Endothelial cell of umbilical vein (primary cell): ENCODE measurements around the gene TBC1D5. TPM values are rescaled to one million over a fixed set of nuclear protein-coding genes. Genes with fewer than 3 reads are reported as not detected.

Source experiments
- BruUV-seq: library from RNA; stranded (reverse); fragments of 400-500 nt; replicated peaks from 2 replicates; lab custom pipeline; 2021; lab: Mats Ljungman, UMichigan
- CTCF ChIA-PET: fragments of 300-600, 350-600 bp; sonication (Branson Sonifier 250); formaldehyde crosslinking; loops from one replicate; lab custom pipeline; 2021; ENCODE audit warnings: antibody characterized with exemption, inconsistent platforms; lab: Charles Lee
- POLR2A ChIA-PET: fragments of 300-600, 350-600 bp; sonication (Branson Sonifier 250); formaldehyde crosslinking; loops from one replicate; lab custom pipeline; 2021; ENCODE audit warnings: antibody characterized with exemption, inconsistent platforms; lab: Charles Lee
- DNase-seq: peaks from one replicate; pipeline ENCODE4 v3.0.0-alpha.2; 2011; ENCODE audit warnings: low read depth, low spot score
- FAIRE-seq: peaks from 2 replicates; lab custom pipeline; 2011; peaks lifted over from hg19 to GRCh38; lab: Jason Lieb, UNC
- H2AFZ ChIP-seq: 2 replicates; pipeline ENCODE4 v1.6.0; 2012; ENCODE audit warnings: low read depth, low read length, control low read depth, inconsistent platforms
- H3K27ac ChIP-seq: 2 replicates; pipeline ENCODE4 v1.5.1; 2011; ENCODE audit warnings: low read depth, mild to moderate bottlenecking, control low read depth, low read length, moderate library complexity; ENCODE audit not compliant: insufficient read depth
- H3K27me3 ChIP-seq, 2 experiments: 2 replicates each; pipeline versions ENCODE4 v1.6.0 to v1.6.1; 2011; ENCODE audit warnings: low read length in 2 of 2, mixed read lengths in 1 of 2; ENCODE audit not compliant: control insufficient read depth in 2 of 2, insufficient read depth in 2 of 2
- H3K36me3 ChIP-seq, 2 experiments: 2 replicates in 1 of 2; 3 replicates in 1 of 2; pipeline ENCODE4 v1.5.1; 2011; ENCODE audit warnings: low read length in 2 of 2, mild to moderate bottlenecking in 1 of 2, moderate library complexity in 1 of 2; ENCODE audit not compliant: control insufficient read depth in 2 of 2, insufficient read depth in 2 of 2; ENCODE audit errors: extremely low read depth in 1 of 2
- H3K4me1 ChIP-seq: 3 replicates; pipeline ENCODE4 v1.5.1; 2011; ENCODE audit warnings: mild to moderate bottlenecking, low read length; ENCODE audit not compliant: control insufficient read depth, insufficient read depth; ENCODE audit errors: extremely low read depth
- H3K4me2 ChIP-seq: 2 replicates; pipeline ENCODE4 v1.6.1; 2011; ENCODE audit warnings: low read length, control low read depth, mixed read lengths; ENCODE audit not compliant: insufficient read depth
- H3K4me3 ChIP-seq, 3 experiments: fragments of 200-600 bp in 1 of 3; sonication (generic), shearing (Covaris generic) in 1 of 3; replicated peaks in 1 of 3; 2 replicates each; pipeline ENCODE4 v1.5.1; 2011 to 2016; ENCODE audit warnings: control low read depth in 3 of 3, low read length in 3 of 3, mild to moderate bottlenecking in 2 of 3, inconsistent platforms in 1 of 3, low read depth in 1 of 3, moderate library complexity in 1 of 3; ENCODE audit not compliant: insufficient read depth in 1 of 3
- H3K79me2 ChIP-seq: 2 replicates; pipeline ENCODE4 v1.6.0; 2012; ENCODE audit warnings: low read length, inconsistent platforms; ENCODE audit not compliant: control insufficient read depth, insufficient read depth
- H3K9ac ChIP-seq: replicated peaks from 2 replicates; pipeline ENCODE3; 2011; ENCODE audit warnings: low read length, control low read depth; ENCODE audit not compliant: insufficient read depth; ENCODE audit errors: extremely low read depth
- H3K9me1 ChIP-seq: replicated peaks from 3 replicates; pipeline ENCODE4 v1.6.0; 2011; ENCODE audit warnings: mild to moderate bottlenecking, low read length; ENCODE audit not compliant: control insufficient read depth, insufficient read depth; ENCODE audit errors: extremely low read depth
- H3K9me3 ChIP-seq: replicated peaks from 2 replicates; pipeline ENCODE4 v1.5.1; 2012; ENCODE audit warnings: low read length, inconsistent platforms; ENCODE audit not compliant: control insufficient read depth, insufficient read depth
- H4K20me1 ChIP-seq: replicated peaks from 2 replicates; pipeline ENCODE3; 2011; ENCODE audit warnings: mild to moderate bottlenecking, low read length; ENCODE audit not compliant: control insufficient read depth, insufficient read depth; ENCODE audit errors: extremely low read depth
- CTCF ChIP-seq, 2 donors: IDR thresholded peaks; 1 replicate in 1 of 2; 2 replicates in 1 of 2; pipeline ENCODE4 v1.5.1; 2011; ENCODE audit warnings: low read length in 2 of 2, mild to moderate bottlenecking in 2 of 2, moderate library complexity in 2 of 2, control low read depth in 1 of 2, inconsistent platforms in 1 of 2, low read depth in 1 of 2; ENCODE audit not compliant: insufficient read depth in 1 of 2; ENCODE audit errors: extremely low read depth in 1 of 2
- EZH2 ChIP-seq: IDR thresholded peaks from 2 replicates; pipeline ENCODE4 v1.6.1; 2012; ENCODE audit warnings: borderline replicate concordance, low read depth, mild to moderate bottlenecking, moderate library complexity, low read length, inconsistent platforms; ENCODE audit not compliant: severe bottlenecking
- FOS ChIP-seq: IDR thresholded peaks from 2 replicates; pipeline ENCODE4 v1.6.1; 2011; ENCODE audit warnings: mild to moderate bottlenecking, low read length, moderate library complexity, borderline replicate concordance; ENCODE audit not compliant: insufficient read depth
- GATA2 ChIP-seq: IDR thresholded peaks from 2 replicates; pipeline ENCODE4 v1.7.0; 2011; ENCODE audit warnings: low read depth, mild to moderate bottlenecking, moderate library complexity, mixed read lengths, low read length; ENCODE audit not compliant: insufficient read length, insufficient read depth
- JUN ChIP-seq: IDR thresholded peaks from 2 replicates; pipeline ENCODE4 v1.6.1; 2011; ENCODE audit warnings: borderline replicate concordance, low read depth; ENCODE audit not compliant: insufficient read length, insufficient read depth
- MAX ChIP-seq: IDR thresholded peaks from 2 replicates; pipeline ENCODE4 v1.6.1; 2011; ENCODE audit not compliant: insufficient read depth, insufficient read length
- MYC ChIP-seq: IDR thresholded peaks from one replicate; pipeline ENCODE4 v1.6.1; 2011; ENCODE audit warnings: mild to moderate bottlenecking, low read depth, low read length
- POLR2A ChIP-seq: IDR thresholded peaks from 2 replicates; pipeline ENCODE4 v1.6.1; 2012; ENCODE audit warnings: low read depth, mild to moderate bottlenecking, control low read depth, low read length
- POLR2AphosphoS5 ChIP-seq: IDR thresholded peaks from 2 replicates; pipeline ENCODE4 v1.6.1; 2012; ENCODE audit warnings: low read depth, mild to moderate bottlenecking, control low read depth, low read length, moderate library complexity; ENCODE audit not compliant: insufficient read depth
- dilution Hi-C: fragments of 300-500 bp; cut with MboI; formaldehyde crosslinking; loops from one replicate; pipeline ENCODE4 v1.15.0; 2019; ENCODE audit warnings: low sequenced_read_pairs; ENCODE audit not compliant: extremely low pct_ligation_motif_present
- intact Hi-C: fragments of 100-400 bp; cut with micrococcal nuclease; formaldehyde crosslinking; loops from one replicate; pipeline ENCODE4 v1.10.0; 2022
- polyA plus RNA-seq, 4 experiments: library from polyadenylated mRNA; depleted of rRNA in 3 of 4; stranded (reverse) in 3 of 4; unstranded in 1 of 4; fragments of >200 nt; gene quantifications; 2 replicates each; pipeline versions ENCODE4 v1.2.1 to v1.2.3, GENCODE V29; 2011 to 2012; ENCODE audit warnings: missing spikeins in 1 of 4
- total RNA-seq: library from RNA; stranded (reverse); gene quantifications from 2 replicates; pipeline ENCODE4 v1.2.3, GENCODE V29; 2021

The TBC1D5 gene
- total and polyA plus RNA-seq, 2 donors (not counting 3 experiments of a cell fraction or from before 2014, with no cell fraction given), result 17.5 to 44.7 TPM

- no peak for FAIRE-seq
These were observed 451.5 kb downstream of the TBC1D5 start for GRCh38 chr3:17290894-17291293.

DNA sequence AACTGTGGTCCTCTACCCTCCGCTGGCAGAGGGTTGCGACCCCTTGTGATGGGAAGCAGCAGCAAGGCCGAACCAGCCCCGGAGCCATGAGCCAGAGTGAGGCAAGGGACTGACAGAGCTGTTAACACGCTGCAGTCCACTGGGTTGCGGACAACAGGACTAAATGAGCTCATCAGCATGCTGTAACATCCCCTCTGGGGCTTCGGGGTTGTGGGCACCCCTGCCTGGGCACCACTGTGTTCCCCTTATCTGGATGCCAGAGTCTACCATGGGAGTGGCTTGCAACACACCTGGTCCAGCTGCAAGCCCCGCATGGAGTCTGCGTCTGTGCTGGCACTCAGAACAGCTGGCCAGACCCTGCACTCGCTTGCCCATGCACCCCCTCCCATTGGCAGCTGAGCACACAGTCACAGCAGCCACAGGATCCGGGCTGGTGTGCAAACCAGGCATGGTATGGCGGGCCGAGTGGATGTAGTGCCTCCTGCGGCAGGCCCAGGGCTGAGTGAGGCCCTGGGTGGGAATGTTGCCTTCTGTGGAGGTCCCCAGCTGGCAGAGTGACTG lies 453.5 kb downstream of the TBC1D5 start:
- POLR2A ChIA-PET, result no interaction called here

More at GRCh38 chr3:17290894-17291293, 451.5 kb downstream of the TBC1D5 start:
- no peak for DNase-seq
- Histone ChIP-seq H3K36me3 (no peaks in the 10 kb centered on the region), H2AFZ (no peak overlapping the region), H3K9me1 (no peaks in the 10 kb centered on the region), H3K27ac (no peak overlapping the region), H4K20me1 (no peaks in the 10 kb centered on the region), H3K4me3 (no peak overlapping the region), H3K9me3 (no peaks in the 10 kb centered on the region), H3K4me2 (no peak overlapping the region), H3K79me2 (no peaks in the 10 kb centered on the region), H3K27me3 (no peaks in the 10 kb centered on the region), H3K9ac (no peak overlapping the region), H3K4me1 (no peaks in the 10 kb centered on the region)
- no TSS peak for BruUV-seq
- intact Hi-C loops (no loop called here), dilution Hi-C loops (no loop called here)
- POLR2A ChIA-PET, result no interaction called here
- TF ChIP-seq CTCF (IDR thresholded peaks at IDR 0.05; ENCODE audit: extremely low read depth in 1 of 2, insufficient read depth in 1 of 2, low read depth in 1 of 2, low read length in 2 of 2) (no peak), GATA2 (no peak)
- CTCF ChIA-PET, result no interaction called here

More for the DNA sequence above, 453.5 kb downstream of the TBC1D5 start:
- no peak for FAIRE-seq
- dilution Hi-C loops (no loop called here), intact Hi-C loops (no loop called here)
- DNase-seq, result no peak
- no TSS peak for BruUV-seq
- no peaks in the 10 kb centered on the region for H3K79me2 ChIP-seq
- no peak overlapping the region for H3K4me2 ChIP-seq
- no peak overlapping the region for H3K9ac ChIP-seq
- H3K9me1 ChIP-seq, result no peaks in the 10 kb centered on the region
- H3K27me3 ChIP-seq, result no peaks in the 10 kb centered on the region
- no peaks in the 10 kb centered on the region for H3K36me3 ChIP-seq
- H2AFZ ChIP-seq, result no peak overlapping the region
- no peak overlapping the region for H3K4me3 ChIP-seq
- no peak for TF ChIP-seq GATA2
- TF ChIP-seq POLR2AphosphoS5, result no peak
- TF ChIP-seq JUN, result no peak
- no peak for TF ChIP-seq FOS
- no peak for TF ChIP-seq MYC
- TF ChIP-seq EZH2, result no peak
- TF ChIP-seq CTCF (IDR thresholded peaks at IDR 0.05; ENCODE audit: extremely low read depth in 1 of 2, insufficient read depth in 1 of 2, low read depth in 1 of 2, low read length in 2 of 2), result no peak
- no peak for TF ChIP-seq MAX
- no peak for TF ChIP-seq POLR2A
- no peaks in the 10 kb centered on the region for H4K20me1 ChIP-seq
- no peak overlapping the region for H3K27ac ChIP-seq
- H3K4me1 ChIP-seq, result no peaks in the 10 kb centered on the region
- H3K9me3 ChIP-seq, result no peaks in the 10 kb centered on the region
- CTCF ChIA-PET, result no interaction called here
